Measurements from ENCODE around the gene TOP1.

DNA sequence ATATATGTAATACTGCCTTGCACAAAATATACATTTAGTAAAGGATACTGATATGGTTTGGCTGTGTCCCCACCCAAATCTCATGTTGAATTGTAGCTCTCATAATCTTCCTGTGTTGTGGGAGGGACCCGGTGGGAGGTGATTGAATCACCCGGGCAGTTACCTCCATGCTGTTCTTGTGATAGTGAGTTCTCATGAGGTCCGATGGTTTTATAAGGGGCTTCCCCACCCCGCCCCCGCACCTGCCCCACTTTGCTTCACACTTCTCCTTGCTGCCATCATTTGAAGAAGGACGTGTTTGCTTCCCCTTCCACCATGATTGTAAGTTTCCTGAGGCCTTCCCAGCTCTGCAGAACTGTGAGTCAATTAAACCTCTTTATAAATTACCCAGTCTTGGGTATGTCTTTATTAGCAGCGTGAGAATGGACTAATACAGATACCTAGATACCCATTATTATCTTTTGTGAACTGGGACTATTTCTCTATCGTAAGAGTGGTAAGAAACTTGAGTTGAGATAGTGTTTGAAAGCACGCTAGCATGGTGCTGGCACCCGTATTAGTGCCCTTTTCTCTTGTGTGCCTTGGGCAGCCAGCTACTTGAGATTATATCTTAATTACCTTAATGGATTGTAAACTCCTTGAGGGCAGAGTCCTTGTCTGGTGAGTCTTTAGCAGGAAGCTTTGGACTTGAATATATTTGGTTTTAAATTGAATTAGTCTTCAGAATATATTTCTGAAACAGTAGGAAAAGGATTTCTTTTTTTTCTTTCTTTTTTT lies 25.6 kb downstream of the TOP1 start:
- TF ChIP-seq, protein P1, sequence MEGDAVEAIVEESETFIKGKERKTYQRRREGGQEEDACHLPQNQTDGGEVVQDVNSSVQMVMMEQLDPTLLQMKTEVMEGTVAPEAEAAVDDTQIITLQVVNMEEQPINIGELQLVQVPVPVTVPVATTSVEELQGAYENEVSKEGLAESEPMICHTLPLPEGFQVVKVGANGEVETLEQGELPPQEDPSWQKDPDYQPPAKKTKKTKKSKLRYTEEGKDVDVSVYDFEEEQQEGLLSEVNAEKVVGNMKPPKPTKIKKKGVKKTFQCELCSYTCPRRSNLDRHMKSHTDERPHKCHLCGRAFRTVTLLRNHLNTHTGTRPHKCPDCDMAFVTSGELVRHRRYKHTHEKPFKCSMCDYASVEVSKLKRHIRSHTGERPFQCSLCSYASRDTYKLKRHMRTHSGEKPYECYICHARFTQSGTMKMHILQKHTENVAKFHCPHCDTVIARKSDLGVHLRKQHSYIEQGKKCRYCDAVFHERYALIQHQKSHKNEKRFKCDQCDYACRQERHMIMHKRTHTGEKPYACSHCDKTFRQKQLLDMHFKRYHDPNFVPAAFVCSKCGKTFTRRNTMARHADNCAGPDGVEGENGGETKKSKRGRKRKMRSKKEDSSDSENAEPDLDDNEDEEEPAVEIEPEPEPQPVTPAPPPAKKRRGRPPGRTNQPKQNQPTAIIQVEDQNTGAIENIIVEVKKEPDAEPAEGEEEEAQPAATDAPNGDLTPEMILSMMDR (IDR thresholded peaks at IDR 0.05; ENCODE audit: borderline replicate concordance, extremely low read depth, low read length, poor library complexity, severe bottlenecking) = no peak
- no peak for TF ChIP-seq EZH2 (IDR thresholded peaks at IDR 0.05; ENCODE audit: borderline replicate concordance, low read depth, low read length, severe bottlenecking)
